Common myeloid progenitor, CD34-positive (primary cell): ENCODE results near the gene CXCR5.

Experiments
- CTCF ChIA-PET: fragments of 350-600 bp; sonication (Branson Sonifier 250); formaldehyde crosslinking; loops from one replicate; lab custom pipeline; 2021; ENCODE audit warnings: antibody characterized with exemption; lab: Charles Lee
- POLR2A ChIA-PET: fragments of 350-600 bp; sonication (Branson Sonifier 250); formaldehyde crosslinking; loops from one replicate; lab custom pipeline; 2021; ENCODE audit warnings: antibody characterized with exemption; lab: Charles Lee
- DNase-seq, 3 donors: peaks; one replicate each; pipeline versions ENCODE4 v3.0.0 to v3.0.0-alpha.2; 2013
- H3K27ac ChIP-seq, 2 experiments: 1 replicate in 1 of 2; 2 replicates in 1 of 2; pipeline ENCODE4 v1.7.0; 2013; ENCODE audit warnings: inconsistent platforms in 2 of 2, low read length in 2 of 2, mild to moderate bottlenecking in 2 of 2, low read depth in 1 of 2, moderate library complexity in 1 of 2; ENCODE audit not compliant: severe bottlenecking in 2 of 2, insufficient read depth in 1 of 2, poor library complexity in 1 of 2
- H3K27me3 ChIP-seq, 5 experiments: replicated peaks in 2 of 5; 1 replicate in 3 of 5; 2 replicates in 2 of 5; pipeline versions ENCODE4 v1.6.1 to v1.7.0; 2013; ENCODE audit warnings: low read length in 4 of 5, mild to moderate bottlenecking in 2 of 5, moderate library complexity in 2 of 5, inconsistent platforms in 1 of 5; ENCODE audit not compliant: insufficient read depth in 5 of 5, control insufficient read depth in 4 of 5
- H3K36me3 ChIP-seq, 4 experiments: 1 replicate in 2 of 4; 2 replicates in 2 of 4; pipeline versions ENCODE4 v1.6.1 to v1.7.0; 2013; ENCODE audit warnings: low read length in 3 of 4, control low read depth in 1 of 4, mild to moderate bottlenecking in 1 of 4; ENCODE audit not compliant: control insufficient read depth in 4 of 4, insufficient read depth in 4 of 4
- H3K4me1 ChIP-seq, 4 experiments: 1 replicate in 3 of 4; 2 replicates in 1 of 4; pipeline versions ENCODE4 v1.6.1 to v1.7.1; 2013; ENCODE audit warnings: low read length in 3 of 4, mild to moderate bottlenecking in 3 of 4, control low read depth in 1 of 4, inconsistent platforms in 1 of 4, moderate library complexity in 1 of 4; ENCODE audit not compliant: control insufficient read depth in 4 of 4, insufficient read depth in 4 of 4; ENCODE audit errors: control extremely low read depth in 1 of 4
- H3K4me3 ChIP-seq, 7 experiments: 1 replicate in 4 of 7; 2 replicates in 3 of 7; pipeline versions ENCODE4 v1.5.1 to v1.7.0; 2013; ENCODE audit warnings: mild to moderate bottlenecking in 7 of 7, low read length in 6 of 7, moderate library complexity in 6 of 7, inconsistent platforms in 2 of 7, low read depth in 2 of 7, control low read depth in 1 of 7; ENCODE audit not compliant: insufficient read depth in 4 of 7, control insufficient read depth in 1 of 7; ENCODE audit errors: extremely low read depth in 1 of 7
- H3K9me3 ChIP-seq, 5 experiments: 1 replicate in 4 of 5; 2 replicates in 1 of 5; pipeline versions ENCODE4 v1.6.1 to v1.7.1; 2013; ENCODE audit warnings: low read length in 4 of 5, mild to moderate bottlenecking in 2 of 5, inconsistent platforms in 1 of 5, low read depth in 1 of 5, moderate library complexity in 1 of 5; ENCODE audit not compliant: control insufficient read depth in 4 of 5, insufficient read depth in 2 of 5; ENCODE audit errors: control extremely low read depth in 1 of 5
- WGBS: methylation state at CpG from one replicate; pipeline ENCODE4 v1.1.5; 2013; ENCODE audit not compliant: insufficient coverage; 5-methylcytosine and 5-hydroxymethylcytosine counted together

The CXCR5 gene

GRCh38 chr11:118901494-118902335 is 18.0 kb downstream of the CXCR5 start:
- peaks cover 0 to 9% (median 8%) of the 10 kb centered on the region in 4 experiments for H3K4me1 ChIP-seq
- no peaks in the 10 kb centered on the region for H3K27me3 ChIP-seq
- CTCF ChIA-PET, result no interaction called here
- H3K9me3 ChIP-seq, result no peaks in the 10 kb centered on the region
- DNase-seq, result no peak
- no peak overlapping the region for H3K27ac ChIP-seq
- no peak overlapping the region for H3K4me3 ChIP-seq
- peaks cover 9 to 69% (median 30%) of the 10 kb centered on the region in 4 experiments for H3K36me3 ChIP-seq
- POLR2A ChIA-PET, result no interaction called here
- WGBS, result 96% methylated on average over 29 of the region's 31 CpGs

GRCh38 chr11:118902336-118903203 is 18.9 kb downstream of the CXCR5 start:
- no peaks in the 10 kb centered on the region for H3K27me3 ChIP-seq
- H3K9me3 ChIP-seq, result no peaks in the 10 kb centered on the region
- DNase-seq, result no peak
- peaks cover 9 to 74% (median 29%) of the 10 kb centered on the region in 4 experiments for H3K36me3 ChIP-seq
- no peak overlapping the region for H3K4me3 ChIP-seq
- ChIA-PET POLR2A (no interaction called here), CTCF (interaction anchor here (1.1 to 7.6 kb wide), 6 partner anchors 8 to 213 kb away, joined by 3 to 48 read pairs (median 7); partner anchors contain the start of gene UPK2)
- 98% methylated on average over 30 of the region's 37 CpGs for WGBS
- H3K4me1 ChIP-seq, result peaks cover 0 to 3% (median 1%) of the 10 kb centered on the region in 4 experiments
- H3K27ac ChIP-seq, result no peak overlapping the region

- H3K36me3 ChIP-seq, result peaks cover 9 to 79% (median 29%) of the 10 kb centered on the region in 4 experiments
- ChIA-PET POLR2A (no interaction called here), CTCF (interaction anchor here (0.9 to 7.6 kb wide), 7 partner anchors 9 to 214 kb away, joined by 3 to 48 read pairs (median 4); partner anchors contain the start of gene UPK2)
- H3K27me3 ChIP-seq, result no peaks in the 10 kb centered on the region
- peaks cover 0 to 5% (median 2%) of the 10 kb centered on the region in 4 experiments for H3K4me1 ChIP-seq
- WGBS, result 97% methylated on average over 21 of the region's 21 CpGs
- no peaks in the 10 kb centered on the region for H3K9me3 ChIP-seq
- H3K4me3 ChIP-seq, result no peak overlapping the region
- no peak overlapping the region for H3K27ac ChIP-seq
- no peak for DNase-seq
Observed at GRCh38 chr11:118903204-118904015, 19.7 kb downstream of the CXCR5 start.

GRCh38 chr11:118907051-118908042 is 23.7 kb downstream of the CXCR5 start:
- 74% methylated on average over 15 of the region's 24 CpGs for WGBS
- DNase-seq, result peak; percentile 71 to 85 (median 79)
- peaks cover 5 to 44% (median 15%) of the 10 kb centered on the region in 4 experiments for H3K36me3 ChIP-seq
- H3K9me3 ChIP-seq, result no peaks in the 10 kb centered on the region
- peaks cover 0 to 42% (median 37%) of the 10 kb centered on the region in 4 experiments for H3K4me1 ChIP-seq
- ChIA-PET CTCF (interaction anchor here (1.0 to 11.0 kb wide), 11 partner anchors 14 to 115 kb away, joined by 3 to 256 read pairs (median 4); partner anchors contain the start of genes BCL9L and UPK2), POLR2A (no interaction called here)
- no peak overlapping the region for H3K4me3 ChIP-seq
- H3K27ac ChIP-seq, result no peak overlapping the region
- no peaks in the 10 kb centered on the region for H3K27me3 ChIP-seq

- CTCF ChIA-PET, result interaction anchor here (0.7 to 11.0 kb wide), 11 partner anchors 13 to 210 kb away, joined by 3 to 256 read pairs (median 3); partner anchors contain the start of genes BCL9L and UPK2
- POLR2A ChIA-PET, result no interaction called here
- peaks cover 0 to 52% (median 47%) of the 10 kb centered on the region in 4 experiments for H3K4me1 ChIP-seq
- H3K27ac ChIP-seq, result no peak overlapping the region
- H3K4me3 ChIP-seq, result no peak overlapping the region
- no peaks in the 10 kb centered on the region for H3K27me3 ChIP-seq
- no peaks in the 10 kb centered on the region for H3K9me3 ChIP-seq
- peaks cover 4 to 35% (median 13%) of the 10 kb centered on the region in 4 experiments for H3K36me3 ChIP-seq
- no peak for DNase-seq
- WGBS, result 98% methylated on average over 11 of the region's 13 CpGs
Observed at GRCh38 chr11:118908264-118908663, 24.6 kb downstream of the CXCR5 start.
